ENCODE data around the gene GLCE.
A peak's percentile ranks its signal among the peaks of the same experiment; 100 is the strongest.

Gene GLCE

DNA sequence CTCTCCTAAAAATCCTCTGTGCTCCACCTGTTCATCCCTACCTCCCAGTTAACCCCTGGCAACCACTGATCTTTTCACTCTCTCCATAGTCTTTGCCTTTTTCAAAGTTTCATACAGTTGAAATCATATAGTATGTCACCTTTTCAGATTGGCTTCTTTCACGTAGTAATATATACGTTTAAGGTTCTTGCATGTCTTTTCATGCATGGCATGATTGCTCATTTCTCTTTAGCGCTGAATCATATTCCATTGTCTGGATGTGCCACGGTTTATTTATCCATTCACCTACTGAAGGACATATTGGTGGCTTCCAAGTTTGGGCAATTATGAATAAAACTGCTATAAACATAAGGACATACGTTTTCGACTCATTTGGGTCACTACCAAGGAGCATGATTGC lies 28.7 kb downstream of the GLCE start:
- H3K4me3 ChIP-seq (ENCODE audit: low read depth, low read length): no peak overlapping the region
- no peak for DNase-seq (ENCODE audit: low read depth)

DNA sequence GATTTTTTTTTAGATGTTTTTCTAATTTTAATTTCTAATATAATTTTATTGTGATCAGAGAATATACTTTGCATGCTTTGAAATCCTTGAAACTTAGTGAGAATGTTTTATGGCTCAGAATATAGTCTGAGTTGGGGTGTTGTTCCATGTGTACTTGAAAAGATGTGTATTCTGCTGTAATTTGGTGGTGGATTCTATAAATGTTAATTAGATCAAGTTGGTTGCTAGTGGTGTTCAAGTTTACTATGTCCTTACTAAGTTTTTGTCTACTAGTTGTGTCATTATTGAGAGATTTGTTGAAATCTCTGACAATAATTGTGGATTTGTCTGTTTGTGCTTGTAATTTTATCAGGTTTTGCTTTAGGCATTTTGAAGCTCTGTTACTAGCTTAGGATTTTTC lies 29.7 kb downstream of the GLCE start:
- H3K4me3 ChIP-seq (ENCODE audit: low read depth, low read length): no peak overlapping the region
- no peak for DNase-seq (ENCODE audit: low read depth)

GRCh38 chr15:69190504-69190903 lies 30.1 kb downstream of the GLCE start:
- no peak for DNase-seq (ENCODE audit: low read depth)
- H3K4me3 ChIP-seq (ENCODE audit: low read depth, low read length): no peak overlapping the region

- peak; percentile 21 for DNase-seq (ENCODE audit: low read depth)
- H3K4me3 ChIP-seq (ENCODE audit: low read depth, low read length): no peak overlapping the region
These were observed 33.8 kb downstream of the GLCE start for GRCh38 chr15:69194025-69194827.

GRCh38 chr15:69194854-69195253 lies 34.4 kb downstream of the GLCE start:
- DNase-seq (ENCODE audit: low read depth): no peak
- no peak overlapping the region for H3K4me3 ChIP-seq (ENCODE audit: low read depth, low read length)

DNA sequence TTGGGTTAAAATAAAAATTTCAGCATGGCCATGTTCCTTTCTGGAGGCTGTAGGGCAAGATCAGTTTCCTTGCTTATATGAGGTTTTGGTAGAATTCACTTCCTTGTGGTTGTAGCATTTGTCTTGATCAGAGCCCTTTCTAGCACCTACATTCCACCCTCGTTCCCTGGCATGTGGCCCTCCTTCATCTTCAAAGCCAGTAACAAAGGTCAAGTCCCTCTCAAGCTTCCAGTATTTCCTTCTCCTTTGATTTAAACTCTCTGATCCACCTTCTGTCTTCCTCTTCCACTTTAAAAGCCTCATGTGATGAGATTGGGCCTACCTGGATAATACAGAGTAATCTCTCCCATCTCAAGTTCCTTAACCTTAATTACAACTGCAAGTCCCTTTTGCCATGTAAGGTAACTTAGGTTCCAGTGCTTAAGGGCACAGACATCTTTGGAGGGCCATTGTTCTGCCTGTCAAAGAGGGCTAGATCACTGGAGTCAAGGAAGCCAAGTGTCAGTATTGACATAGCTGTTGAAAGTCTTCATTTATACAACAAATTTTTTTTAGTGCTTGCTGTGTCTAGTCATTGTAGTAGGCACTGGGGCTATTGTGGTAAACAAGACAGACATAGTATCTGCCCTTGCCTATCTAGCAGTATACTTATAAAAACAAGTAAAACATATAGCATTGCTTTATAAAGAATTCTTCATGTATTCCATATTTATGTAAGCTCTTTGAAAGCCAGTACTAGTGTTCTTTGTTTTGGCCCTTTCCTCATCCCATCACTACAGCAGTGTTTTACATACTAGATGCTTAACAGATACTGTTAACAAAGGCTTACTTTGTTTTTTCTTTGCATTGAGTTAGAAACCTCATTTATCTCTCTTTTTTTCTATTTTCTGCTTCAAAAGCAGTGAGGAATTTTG lies 40.7 kb downstream of the GLCE start:
- no peak for DNase-seq (ENCODE audit: low read depth)
- H3K4me3 ChIP-seq (ENCODE audit: low read depth, low read length): no peak overlapping the region

- no peak for DNase-seq (ENCODE audit: low read depth)
- no peak overlapping the region for H3K4me3 ChIP-seq (ENCODE audit: low read depth, low read length)
These were observed 45.6 kb downstream of the GLCE start for GRCh38 chr15:69206079-69206478.

DNA sequence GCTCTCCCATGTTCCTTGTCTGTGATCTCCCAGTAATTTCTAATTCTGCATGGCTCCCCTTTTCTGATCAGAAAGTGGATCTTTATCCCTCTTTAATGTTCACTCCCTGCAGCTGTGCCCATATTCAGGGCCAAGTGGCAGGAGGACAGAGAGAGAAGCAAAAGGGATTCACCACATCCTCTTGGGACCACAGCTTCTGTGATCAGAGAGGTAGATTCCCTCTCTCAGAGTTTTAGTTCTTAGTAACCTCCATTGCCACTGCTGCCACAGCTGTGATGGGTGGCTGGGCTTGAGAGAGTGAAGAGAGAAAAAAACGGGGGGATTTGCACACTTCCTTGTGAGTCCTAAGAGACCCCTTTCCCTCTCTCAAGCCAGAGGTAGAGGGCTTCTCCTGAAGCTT lies 49.2 kb downstream of the GLCE start:
- H3K4me3 ChIP-seq (ENCODE audit: low read depth, low read length): no peak overlapping the region
- DNase-seq (ENCODE audit: low read depth): no peak

- H3K4me3 ChIP-seq (ENCODE audit: low read depth, low read length): no peak overlapping the region
- no peak for DNase-seq (ENCODE audit: low read depth)
These were observed 50.1 kb downstream of the GLCE start for GRCh38 chr15:69210574-69210973.

GRCh38 chr15:69213786-69214185 lies 53.4 kb downstream of the GLCE start:
- no peak for DNase-seq (ENCODE audit: low read depth)
- no peak overlapping the region for H3K4me3 ChIP-seq (ENCODE audit: low read depth, low read length)

- DNase-seq (ENCODE audit: low read depth): no peak
- H3K4me3 ChIP-seq (ENCODE audit: low read depth, low read length): no peak overlapping the region
These were observed 55.0 kb downstream of the GLCE start for GRCh38 chr15:69215314-69216035.

DNA sequence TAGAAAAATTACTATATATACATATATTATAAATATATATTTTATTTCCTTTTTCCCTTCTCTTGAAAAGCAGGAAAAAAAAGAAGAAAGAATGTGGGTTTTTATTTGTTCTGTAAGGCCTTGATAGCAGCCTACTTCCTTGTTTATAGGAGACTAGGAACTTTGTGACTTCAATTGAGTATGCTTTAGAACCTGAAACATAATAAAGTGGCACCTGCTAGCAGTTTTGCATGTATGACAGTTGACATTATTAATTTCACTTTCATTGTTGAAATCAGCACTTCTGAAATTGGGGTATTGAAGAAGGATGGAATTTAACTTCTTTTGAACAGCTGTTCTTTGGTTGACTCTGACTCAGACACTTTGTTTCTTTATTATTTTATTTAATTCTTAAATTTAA lies 56.9 kb downstream of the GLCE start:
- H3K4me3 ChIP-seq (ENCODE audit: low read depth, low read length): no peak overlapping the region
- DNase-seq (ENCODE audit: low read depth): no peak

DNA sequence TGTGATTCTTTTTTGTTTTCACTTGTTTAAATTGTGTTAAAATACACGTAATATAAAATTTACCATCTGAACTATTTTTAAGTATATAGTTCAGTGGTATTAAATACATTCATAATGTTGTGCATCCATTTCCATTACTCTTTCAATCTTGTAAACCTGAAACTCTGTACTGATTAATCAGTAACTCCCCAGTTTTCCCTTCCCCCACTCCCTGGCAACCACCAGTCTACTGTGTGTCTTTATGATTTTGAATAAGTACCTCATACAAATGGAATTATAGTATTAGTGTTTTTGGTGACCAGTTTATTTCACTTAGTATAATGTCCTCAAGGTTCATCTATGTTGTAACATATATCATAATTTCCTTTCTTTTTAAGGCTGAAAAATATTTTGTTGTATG lies 59.3 kb downstream of the GLCE start:
- H3K4me3 ChIP-seq (ENCODE audit: low read depth, low read length): no peak overlapping the region
- DNase-seq (ENCODE audit: low read depth): no peak

DNA sequence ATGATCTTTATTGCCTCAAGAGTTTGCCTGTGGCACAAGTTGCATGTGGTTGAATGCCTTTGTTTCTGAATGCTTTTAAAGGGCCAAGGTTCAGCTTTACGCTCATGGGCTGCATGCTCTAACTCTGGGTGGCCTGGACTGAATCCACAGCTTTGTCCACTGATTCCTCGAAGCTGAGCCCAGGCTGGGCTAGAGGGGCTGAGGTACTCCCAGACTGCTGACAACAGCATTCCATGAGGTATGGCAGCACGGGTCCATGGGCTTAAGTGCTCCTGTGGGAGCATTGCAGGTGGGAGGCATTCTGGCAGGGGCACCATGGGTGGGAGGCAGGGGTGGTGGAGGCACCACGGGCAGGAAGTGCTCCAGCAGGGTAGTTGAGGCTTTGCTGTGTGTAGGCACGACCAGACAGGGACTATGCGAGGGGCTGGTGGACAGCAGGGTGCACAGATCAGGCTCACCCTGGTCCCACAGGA lies 61.6 kb downstream of the GLCE start:
- no peak for DNase-seq (ENCODE audit: low read depth)
- H3K4me3 ChIP-seq (ENCODE audit: low read depth, low read length): no peak overlapping the region

DNA sequence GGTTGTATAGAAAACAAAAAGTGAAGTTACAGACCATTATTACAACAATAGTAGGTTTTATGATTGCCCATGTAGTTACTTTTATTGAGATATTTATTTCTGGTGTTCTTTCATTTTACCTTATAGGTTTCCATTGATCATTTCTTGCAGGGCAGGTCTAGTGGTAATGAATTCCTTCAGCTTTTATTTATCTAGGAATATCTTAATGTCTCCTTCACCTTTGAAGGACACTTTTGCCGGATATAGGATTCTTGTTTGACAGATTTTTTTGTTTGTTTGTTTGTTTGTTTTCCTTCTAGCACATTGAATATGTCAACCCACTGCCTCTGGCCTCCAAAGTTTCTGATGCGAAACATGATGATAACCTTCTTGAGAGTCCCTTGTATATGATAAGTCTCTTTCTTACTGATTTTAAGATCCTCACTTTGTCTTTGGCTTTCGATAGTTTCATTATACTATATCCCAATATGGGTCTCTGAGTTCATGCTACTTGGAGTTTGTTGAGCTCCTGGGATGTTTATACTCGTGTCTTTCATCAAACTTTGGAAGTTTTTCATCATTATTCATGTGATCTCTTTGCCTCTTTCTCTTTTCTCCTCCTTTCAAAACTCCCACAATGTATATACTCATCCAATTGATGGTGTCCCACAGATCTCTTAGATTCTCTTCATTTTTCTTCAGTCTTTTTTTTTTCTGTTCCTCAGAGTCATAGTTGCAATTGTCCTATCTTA lies 62.8 kb downstream of the GLCE start:
- no peak overlapping the region for H3K4me3 ChIP-seq (ENCODE audit: low read depth, low read length)
- DNase-seq (ENCODE audit: low read depth): no peak

DNA sequence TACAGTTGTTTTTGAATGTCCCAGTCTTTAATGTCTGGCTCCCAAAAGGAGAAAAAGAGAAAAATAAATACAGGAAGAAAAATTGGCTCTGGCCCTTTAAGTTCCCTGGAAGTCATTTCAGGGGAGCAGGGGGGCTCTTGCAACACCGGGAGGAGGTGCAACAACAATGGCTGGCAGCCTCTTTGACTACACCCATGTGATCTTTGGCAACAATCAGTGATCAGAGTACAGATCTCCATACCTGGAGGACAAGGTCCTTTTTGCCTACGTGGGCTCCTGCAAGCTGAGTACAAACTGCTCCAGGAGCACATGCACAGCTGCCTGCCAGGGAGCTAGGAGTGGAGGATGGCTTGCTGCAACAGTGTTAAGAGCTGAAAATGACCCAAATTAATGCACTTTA lies 63.9 kb downstream of the GLCE start:
- DNase-seq (ENCODE audit: low read depth): no peak
- no peak overlapping the region for H3K4me3 ChIP-seq (ENCODE audit: low read depth, low read length)

- DNase-seq (ENCODE audit: low read depth): no peak
- H3K4me3 ChIP-seq (ENCODE audit: low read depth, low read length): no peak overlapping the region
These were observed 65.1 kb downstream of the GLCE start for GRCh38 chr15:69225355-69226022.

DNA sequence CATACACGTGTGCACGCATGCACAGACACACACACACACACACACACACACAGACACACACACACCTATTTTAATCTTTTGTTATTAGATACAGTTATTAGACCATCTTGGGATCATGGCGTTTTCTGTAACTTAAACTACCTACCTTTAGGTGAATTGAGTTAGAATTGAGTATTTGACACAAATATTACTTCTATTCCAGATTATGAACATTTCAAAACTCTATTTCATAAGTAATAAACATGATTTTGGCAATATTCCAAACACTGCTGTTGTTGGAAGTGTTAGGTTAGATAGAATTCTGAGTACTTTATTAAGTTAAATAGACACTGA lies 65.6 kb downstream of the GLCE start:
- H3K4me3 ChIP-seq (ENCODE audit: low read depth, low read length): no peak overlapping the region
- DNase-seq (ENCODE audit: low read depth): no peak

DNA sequence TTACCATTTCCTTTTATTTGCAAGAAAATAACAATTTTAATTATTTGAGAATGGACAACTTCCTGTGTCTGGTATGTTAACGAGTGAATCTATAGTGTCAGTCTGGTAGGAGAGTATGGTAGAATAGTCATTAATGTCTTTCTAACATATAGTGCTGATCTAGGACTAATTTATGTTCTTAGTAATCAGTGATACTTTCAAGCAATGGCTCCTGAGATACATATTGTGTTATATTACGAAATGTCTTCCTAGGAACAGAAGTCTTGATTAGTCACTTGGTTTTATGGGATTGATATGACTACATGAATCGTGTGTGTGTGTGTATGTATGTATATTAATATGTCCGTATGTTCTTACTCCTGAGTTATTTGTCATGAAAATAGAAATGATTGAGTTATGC lies 71.7 kb downstream of the GLCE start:
- H3K4me3 ChIP-seq (ENCODE audit: low read depth, low read length): no peak overlapping the region
- peak; percentile 28 for DNase-seq (ENCODE audit: low read depth)

Measured in skeletal muscle cell (primary cell).